Activated T-cell treated with anti-CD3 and anti-CD28 coated beads, Interleukin-2, amount 50 U/mL, for 4 hours (primary cell): ENCODE results near the gene CXXC5. TPM values are rescaled to one million over a fixed set of nuclear protein-coding genes. Genes with fewer than 3 reads are reported as not detected.

Source experiments
- ATAC-seq, 2 donors: fragments of 200-7000 bp; cut with Tn5 transposase; one replicate each; pipeline ENCODE4 v1.10.0; 2021
- DNase-seq: peaks from one replicate; pipeline ENCODE4 v3.0.0-alpha.2; 2020
- H3K27me3 Mint-ChIP-seq: one replicate; pipeline ENCODE4 v1.8.0; 2021; ENCODE audit warnings: low read depth, mixed read lengths
- H3K36me3 Mint-ChIP-seq: one replicate; pipeline ENCODE4 v1.8.0; 2022; ENCODE audit warnings: mixed read lengths; ENCODE audit not compliant: insufficient read depth
- H3K4me1 Mint-ChIP-seq: one replicate; pipeline ENCODE4 v1.8.0; 2021; ENCODE audit warnings: low read depth, mixed read lengths
- H3K4me3 Mint-ChIP-seq: one replicate; pipeline ENCODE4 v1.8.0; 2021; ENCODE audit warnings: mild to moderate bottlenecking, moderate library complexity, mixed read lengths
- H3K9me3 Mint-ChIP-seq: one replicate; pipeline ENCODE4 v1.8.0; 2021; ENCODE audit warnings: mixed read lengths
- total RNA-seq, 3 donors: library from RNA; stranded (reverse); gene quantifications; one replicate each; pipeline ENCODE4 v1.2.1, GENCODE V29; 2021

Gene CXXC5
- total RNA-seq, 3 donors from 2014 or later: 1.2 to 3.3 (median 1.4) TPM

- no peaks in the 10 kb centered on the region for H3K9me3 Mint-ChIP-seq
- no peaks in the 10 kb centered on the region for H3K36me3 Mint-ChIP-seq
- peaks cover 3% of the 10 kb centered on the region for H3K27me3 Mint-ChIP-seq
- ATAC-seq: no peak
- H3K4me3 Mint-ChIP-seq: no peak overlapping the region
- DNase-seq: no peak
- H3K4me1 Mint-ChIP-seq: peaks cover 35% of the 10 kb centered on the region
Observed at GRCh38 chr5:139662617-139663016, 14.5 kb downstream of the CXXC5 start.

GRCh38 chr5:139663207-139664085 is 15.3 kb downstream of the CXXC5 start:
- Mint-ChIP-seq H3K9me3 (no peaks in the 10 kb centered on the region), H3K27me3 (peaks cover 3% of the 10 kb centered on the region), H3K4me1 (peaks cover 36% of the 10 kb centered on the region), H3K4me3 (no peak overlapping the region), H3K36me3 (no peaks in the 10 kb centered on the region)
- ATAC-seq (no peak), DNase-seq (no peak)

DNA sequence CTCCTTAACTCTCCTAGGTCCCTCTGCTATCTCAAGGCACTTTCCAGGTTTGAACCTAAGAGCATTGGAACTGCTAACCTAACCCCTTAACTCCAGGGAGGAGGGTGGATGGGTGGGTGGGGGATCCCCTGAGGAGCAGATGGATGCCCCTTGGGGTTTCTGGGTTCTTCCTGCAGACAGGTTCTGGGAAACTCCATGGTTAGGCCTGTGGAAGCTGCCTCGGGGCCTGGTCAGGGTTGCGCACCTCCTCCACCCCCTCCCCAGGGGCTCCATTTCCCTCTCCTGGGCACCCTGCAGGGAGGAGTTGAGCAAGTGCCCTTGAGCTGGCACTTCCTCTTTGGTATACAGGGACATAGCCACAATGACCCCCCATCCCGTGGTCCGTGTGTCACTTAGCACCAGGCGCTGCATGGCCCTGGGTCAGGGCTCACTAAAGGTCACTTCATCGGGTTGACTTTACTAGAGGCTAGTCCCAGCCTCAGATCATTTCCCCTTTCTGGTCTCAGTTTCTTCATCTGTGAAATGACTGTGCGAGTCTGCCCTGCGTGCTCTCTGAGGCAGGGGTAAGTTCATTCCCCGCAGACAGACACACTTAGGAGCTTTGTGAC is 16.0 kb downstream of the CXXC5 start:
- DNase-seq (no peak), ATAC-seq (no peak)
- Mint-ChIP-seq H3K27me3 (no peaks in the 10 kb centered on the region), H3K36me3 (no peaks in the 10 kb centered on the region), H3K9me3 (no peaks in the 10 kb centered on the region), H3K4me3 (no peak overlapping the region), H3K4me1 (peaks cover 38% of the 10 kb centered on the region)

DNA sequence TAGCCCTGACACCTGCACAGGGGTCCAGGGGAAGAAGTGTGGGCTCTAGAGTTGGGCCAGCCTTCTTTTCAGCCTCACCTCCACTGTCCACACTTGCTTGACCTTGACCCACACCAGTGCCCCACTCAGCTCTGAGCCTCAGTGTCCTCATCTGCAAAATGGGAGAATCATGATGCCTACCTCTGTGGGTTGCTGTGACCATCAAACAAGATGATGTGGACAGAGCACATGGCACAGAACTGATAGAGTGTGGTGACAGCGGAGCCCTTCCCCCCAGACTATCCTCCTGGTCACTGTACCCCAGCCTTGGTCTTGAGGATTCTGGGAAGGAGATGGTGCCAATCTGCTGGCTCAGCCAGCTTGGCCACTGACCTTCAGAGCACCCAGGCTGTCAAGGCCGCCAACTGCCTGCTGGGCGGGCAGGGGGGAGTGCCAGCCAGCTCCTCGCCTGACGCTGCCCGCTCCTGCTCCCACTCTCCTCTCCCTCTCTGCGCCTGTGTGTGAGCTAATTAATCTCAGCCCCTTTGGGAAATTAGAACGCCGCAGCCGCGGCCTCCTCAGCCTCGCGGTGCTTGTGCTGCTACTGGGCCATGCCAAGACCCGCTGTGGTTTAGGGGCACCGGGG is 16.7 kb downstream of the CXXC5 start:
- ATAC-seq: no peak
- Mint-ChIP-seq H3K4me1 (peaks cover 43% of the 10 kb centered on the region), H3K36me3 (no peaks in the 10 kb centered on the region), H3K9me3 (no peaks in the 10 kb centered on the region), H3K27me3 (no peaks in the 10 kb centered on the region), H3K4me3 (no peak overlapping the region)
- no peak for DNase-seq

DNA sequence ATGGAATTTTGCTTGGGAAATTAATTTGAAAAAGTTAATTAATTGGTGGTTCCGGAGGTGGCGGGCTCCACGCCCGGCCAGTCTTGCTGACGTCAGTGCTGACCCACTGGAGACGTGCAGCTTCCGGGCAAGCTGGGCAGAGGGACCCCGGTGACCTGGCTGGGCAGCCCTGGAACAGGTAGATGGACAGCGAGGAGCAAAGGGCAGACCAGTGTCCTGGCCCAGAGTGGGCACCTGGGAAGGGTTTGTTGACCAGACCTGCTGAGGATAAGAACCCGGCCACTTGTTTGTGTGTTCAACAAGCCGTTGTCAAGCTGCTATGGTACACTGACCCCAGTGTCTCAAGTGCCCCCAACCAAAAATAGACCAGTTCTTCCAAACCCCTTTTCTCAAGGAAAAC is 17.5 kb downstream of the CXXC5 start:
- peaks cover 49% of the 10 kb centered on the region for H3K4me1 Mint-ChIP-seq
- ATAC-seq: no peak
- no peaks in the 10 kb centered on the region for H3K36me3 Mint-ChIP-seq
- no peaks in the 10 kb centered on the region for H3K27me3 Mint-ChIP-seq
- H3K9me3 Mint-ChIP-seq: no peaks in the 10 kb centered on the region
- H3K4me3 Mint-ChIP-seq: no peak overlapping the region
- no peak for DNase-seq

DNA sequence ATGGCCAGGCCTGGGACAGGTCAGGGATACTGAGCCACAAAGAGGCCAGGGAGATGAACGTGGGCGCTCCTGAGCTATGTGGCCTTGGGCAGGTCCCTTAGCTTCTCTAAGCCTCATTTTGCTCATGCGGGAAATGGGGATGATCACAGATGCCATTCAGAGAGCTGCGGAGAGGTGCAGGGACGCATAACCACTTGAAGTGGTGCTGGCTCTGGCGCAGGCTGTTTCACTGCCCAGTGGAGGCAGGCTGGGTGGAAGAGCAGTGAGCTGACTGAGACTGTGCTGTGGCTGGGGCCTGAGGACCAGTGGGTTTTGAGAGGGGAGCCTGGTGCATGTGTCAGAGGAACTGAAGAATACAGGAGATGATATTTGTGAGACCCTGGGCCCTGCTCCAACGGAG is 18.4 kb downstream of the CXXC5 start:
- Mint-ChIP-seq H3K9me3 (no peaks in the 10 kb centered on the region), H3K4me1 (peaks cover 47% of the 10 kb centered on the region), H3K4me3 (no peak overlapping the region), H3K36me3 (no peaks in the 10 kb centered on the region), H3K27me3 (no peaks in the 10 kb centered on the region)
- ATAC-seq (no peak), DNase-seq (no peak)

GRCh38 chr5:139667001-139667729 is 19.0 kb downstream of the CXXC5 start:
- Mint-ChIP-seq H3K9me3 (no peaks in the 10 kb centered on the region), H3K27me3 (no peaks in the 10 kb centered on the region), H3K4me3 (peak overlapping the region; percentile 63), H3K4me1 (peaks cover 47% of the 10 kb centered on the region), H3K36me3 (no peaks in the 10 kb centered on the region)
- ATAC-seq (no peak), DNase-seq (no peak)

- Mint-ChIP-seq H3K9me3 (no peaks in the 10 kb centered on the region), H3K27me3 (no peaks in the 10 kb centered on the region), H3K4me3 (peak overlapping the region; percentile 63), H3K36me3 (no peaks in the 10 kb centered on the region), H3K4me1 (peaks cover 47% of the 10 kb centered on the region)
- DNase-seq (no peak), ATAC-seq (no peak)
Observed at GRCh38 chr5:139667730-139668063, 19.5 kb downstream of the CXXC5 start.

DNA sequence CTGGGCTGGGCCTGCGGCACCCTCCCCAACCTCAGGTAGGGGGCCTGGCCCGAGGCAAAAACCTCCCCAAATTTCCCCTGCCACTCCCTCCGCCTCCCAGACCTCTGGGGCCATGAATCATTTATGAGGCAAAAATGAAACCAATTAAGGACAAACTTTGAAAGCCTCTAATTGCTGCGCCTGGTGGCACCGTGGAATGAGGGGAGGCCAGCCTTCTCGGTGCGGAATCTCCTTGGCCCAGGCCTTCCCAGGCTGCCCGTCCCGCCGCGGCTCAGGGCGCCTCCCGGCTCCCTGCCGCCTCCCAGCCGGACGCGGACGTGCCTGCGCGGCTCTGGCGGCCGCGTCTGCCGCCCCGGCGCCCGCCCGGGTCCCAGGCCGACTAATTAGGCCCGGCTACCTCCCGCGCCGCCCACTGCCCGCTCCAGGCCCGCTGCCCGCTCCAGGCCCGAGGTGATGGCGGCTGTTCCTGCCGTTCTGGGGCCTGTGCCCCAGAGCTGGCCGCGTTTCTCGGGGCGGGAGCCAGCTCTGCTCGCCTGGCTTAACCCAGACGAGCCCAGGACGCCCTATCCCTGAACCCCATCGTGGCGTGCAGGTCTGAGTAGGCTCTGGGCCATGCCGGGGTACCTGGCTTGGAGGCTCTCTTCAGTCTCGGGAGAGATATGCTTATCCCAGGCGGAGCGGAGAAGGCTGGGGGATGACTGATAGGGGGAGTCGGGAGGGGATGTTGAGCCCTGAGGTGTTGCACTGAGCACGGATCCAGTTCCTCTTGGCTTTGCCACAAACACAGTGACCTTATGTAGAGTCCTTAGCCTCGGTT is 20.1 kb downstream of the CXXC5 start:
- no peaks in the 10 kb centered on the region for H3K9me3 Mint-ChIP-seq
- H3K4me3 Mint-ChIP-seq: peak overlapping the region; percentile 79
- H3K4me1 Mint-ChIP-seq: peaks cover 46% of the 10 kb centered on the region
- ATAC-seq (peak; percentile 49 to 64), DNase-seq (peak; percentile 42)
- no peaks in the 10 kb centered on the region for H3K27me3 Mint-ChIP-seq
- H3K36me3 Mint-ChIP-seq: no peaks in the 10 kb centered on the region

GRCh38 chr5:139668924-139669661 is 20.9 kb downstream of the CXXC5 start:
- Mint-ChIP-seq H3K4me3 (peak overlapping the region; percentile 79), H3K36me3 (no peaks in the 10 kb centered on the region), H3K9me3 (no peaks in the 10 kb centered on the region), H3K4me1 (peaks cover 42% of the 10 kb centered on the region), H3K27me3 (no peaks in the 10 kb centered on the region)
- ATAC-seq: no peak
- DNase-seq: no peak

DNA sequence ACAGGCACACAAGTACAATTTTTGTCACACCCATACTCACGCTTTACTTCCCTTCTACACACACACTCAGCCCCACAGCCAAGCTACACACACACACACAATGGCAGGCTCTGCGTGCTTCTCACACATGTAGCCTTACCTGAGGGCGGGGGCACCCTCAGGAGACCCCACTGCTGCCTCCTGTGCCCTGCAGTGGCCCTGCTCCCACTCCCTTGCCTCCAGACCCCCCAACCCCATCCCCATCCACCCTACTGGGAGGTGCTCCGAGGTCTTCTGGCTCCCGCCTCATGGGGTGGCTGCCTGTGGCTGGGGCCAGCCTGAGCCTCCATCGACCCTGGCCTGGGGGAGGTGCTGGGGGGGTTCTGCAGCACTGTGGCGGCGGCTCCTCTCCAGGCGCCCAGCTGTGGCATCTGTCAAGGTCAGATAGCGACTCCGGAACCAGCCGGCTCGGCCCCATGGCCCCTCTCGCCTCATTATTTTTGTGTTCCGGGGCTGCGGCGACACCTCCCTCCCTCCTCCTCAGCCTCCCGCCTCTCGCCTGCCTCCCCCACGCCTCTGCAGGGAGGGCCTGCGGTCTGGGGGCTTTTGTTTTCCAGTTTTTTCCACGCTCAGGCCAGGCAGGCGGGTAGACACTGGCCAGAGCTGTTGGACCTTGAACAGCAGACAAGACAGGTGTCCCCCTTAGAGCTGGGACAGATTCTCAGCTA is 21.7 kb downstream of the CXXC5 start:
- Mint-ChIP-seq H3K36me3 (no peaks in the 10 kb centered on the region), H3K4me1 (peaks cover 39% of the 10 kb centered on the region), H3K9me3 (no peaks in the 10 kb centered on the region), H3K4me3 (peak overlapping the region; percentile 79), H3K27me3 (no peaks in the 10 kb centered on the region)
- DNase-seq (no peak), ATAC-seq (peak; percentile 10 to 15)

DNA sequence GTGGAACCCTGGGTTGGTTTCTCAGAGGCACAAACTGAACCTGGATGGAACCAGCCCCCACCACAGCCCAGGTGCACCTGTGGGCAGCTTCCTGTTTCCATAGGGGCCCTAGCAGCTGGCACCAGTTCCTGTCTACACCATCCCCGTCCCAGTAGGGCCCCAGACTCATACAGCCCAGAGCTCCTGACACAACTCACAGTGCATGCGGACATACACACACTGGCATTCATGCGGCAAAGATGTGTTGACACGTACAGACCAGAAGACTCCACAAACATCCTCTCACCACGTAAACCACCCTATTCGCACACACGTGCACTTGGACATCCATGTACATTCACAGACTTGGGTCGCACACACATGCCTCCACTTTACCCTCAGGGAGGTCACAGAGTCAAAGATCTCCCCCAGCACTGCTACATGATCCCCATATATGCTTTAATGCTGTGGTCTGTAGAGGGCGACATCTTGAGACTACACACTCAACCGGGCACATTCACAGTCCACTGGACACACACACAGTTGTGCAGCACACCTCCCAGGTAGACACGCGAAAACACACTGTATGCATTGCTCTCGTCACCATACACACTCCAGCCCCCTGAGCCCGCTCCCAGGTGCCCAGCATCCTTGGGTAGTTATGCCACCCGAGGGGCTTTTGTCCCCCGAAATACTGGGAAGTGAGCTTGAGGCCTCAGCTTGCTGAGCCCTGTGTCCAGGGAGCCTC is 22.4 kb downstream of the CXXC5 start:
- H3K4me1 Mint-ChIP-seq: peaks cover 42% of the 10 kb centered on the region
- ATAC-seq (peak in 1 of 2 donors; percentile 19), DNase-seq (no peak)
- no peaks in the 10 kb centered on the region for H3K9me3 Mint-ChIP-seq
- no peaks in the 10 kb centered on the region for H3K27me3 Mint-ChIP-seq
- peak overlapping the region; percentile 63 for H3K4me3 Mint-ChIP-seq
- no peaks in the 10 kb centered on the region for H3K36me3 Mint-ChIP-seq
